ENCODE measurements around the gene CLIC1. TPM values are rescaled to one million over a fixed set of nuclear protein-coding genes. Genes with fewer than 3 reads are reported as not detected.
A peak's percentile ranks its signal among the peaks of the same experiment; 100 is the strongest.

The CLIC1 gene
- total RNA-seq, 1 experiment from 2014 or later: 432 TPM

- BruUV-seq (replicated peaks): no TSS peak
- no peaks in the 10 kb centered on the region for H3K9me3 ChIP-seq (ENCODE audit: control insufficient read depth in 1 of 2, insufficient read depth in 1 of 2, low read depth in 1 of 2, low read length in 2 of 2)
- H3K9me2 ChIP-seq (ENCODE audit: insufficient read depth): no peaks in the 10 kb centered on the region
- peak overlapping the region; percentile 99 for H3K9ac ChIP-seq (ENCODE audit: low read length)
- peaks cover 35 to 51% of the 10 kb centered on the region in 2 experiments for H3K4me1 ChIP-seq (ENCODE audit: control insufficient read depth in 1 of 2, insufficient read depth in 2 of 2, low read length in 2 of 2)
- TF ChIP-seq ZFX (IDR thresholded peaks at IDR 0.05) (peak; percentile 57; the same call in 1 of the 2 replicates), RAD21 (IDR thresholded peaks at IDR 0.05; ENCODE audit: low read depth) (no peak)
- ChIA-PET POLR2A (interaction anchor here (1.1 to 4.3 kb wide), 6 partner anchors 38 to 122 kb away, joined by 3 to 21 read pairs (median 4); partner anchors contain the start of genes ABHD16A, C6orf47, GPANK1 and HSPA1B), CTCF (interaction anchor here (3.6 kb wide), 1 partner anchor 29 kb away, joined by 25 read pairs; no protein-coding TSS in a partner anchor), RAD21 (ENCODE audit: low non-redundant PET in 1 of 2, low total read pairs in 2 of 2, uncharacterized antibody in 2 of 2, unreplicated experiment in 2 of 2) (interaction anchor here in 1 of 2 experiments (0.6 kb wide), 1 partner anchor 35 kb away, joined by 5 read pairs; no protein-coding TSS in a partner anchor)
- ATAC-seq (no peak), DNase-seq (ENCODE audit: low read depth, low spot score) (no peak)
- H3K27ac ChIP-seq (ENCODE audit: low read depth, low read length): peak overlapping the region; percentile 99
- no peaks in the 10 kb centered on the region for H4K20me1 ChIP-seq (ENCODE audit: insufficient read depth)
- no peaks in the 10 kb centered on the region for H3K27me3 ChIP-seq (ENCODE audit: insufficient read depth, low read length)
- H3K36me3 ChIP-seq (ENCODE audit: control insufficient read depth in 1 of 2, insufficient read depth in 2 of 2, low read length in 2 of 2): peaks cover 16 to 33% of the 10 kb centered on the region in 2 experiments; a peak in 3 of 4 replicates
- H2AFZ ChIP-seq (ENCODE audit: low read depth, low read length, poor library complexity, severe bottlenecking): no peak overlapping the region
- peak overlapping the region; percentile 86 to 92 for H3K4me3 ChIP-seq (replicated peaks in 1 of 2; ENCODE audit: low read depth in 1 of 2, low read length in 2 of 2)
- H3K4me2 ChIP-seq (ENCODE audit: low read length): peak overlapping the region; percentile 97
- H3K79me2 ChIP-seq (ENCODE audit: insufficient read depth, low read length): peaks cover 32% of the 10 kb centered on the region
- intact Hi-C loops (cut with micrococcal nuclease): no loop called here
These were observed 4.3 kb upstream of the CLIC1 start for GRCh38 chr6:31740397-31741223.

- no peaks in the 10 kb centered on the region for H3K9me2 ChIP-seq (ENCODE audit: insufficient read depth)
- peaks cover 16 to 27% of the 10 kb centered on the region in 2 experiments; a peak in 3 of 4 replicates for H3K36me3 ChIP-seq (ENCODE audit: control insufficient read depth in 1 of 2, insufficient read depth in 2 of 2, low read length in 2 of 2)
- ChIA-PET CTCF (interaction anchor here (1.0 to 3.6 kb wide), 5 partner anchors 10 to 59 kb away, joined by 3 to 25 read pairs (median 9); partner anchors contain the start of genes DDAH2 and LY6G5C), POLR2A (interaction anchor here (1.1 to 4.3 kb wide), 11 partner anchors 10 to 123 kb away, joined by 3 to 21 read pairs (median 4); partner anchors contain the start of genes ABHD16A, BAG6, C6orf47 and GPANK1), RAD21 (ENCODE audit: low non-redundant PET in 1 of 2, low total read pairs in 2 of 2, uncharacterized antibody in 2 of 2, unreplicated experiment in 2 of 2) (interaction anchor here (0.6 to 1.2 kb wide), 2 partner anchors 30 to 43 kb away, joined by 3 read pairs; no protein-coding TSS in a partner anchor)
- no peaks in the 10 kb centered on the region for H3K27me3 ChIP-seq (ENCODE audit: insufficient read depth, low read length)
- TSS peak; percentile 79 for BruUV-seq (replicated peaks)
- intact Hi-C loops (cut with micrococcal nuclease): loop anchor here (1.0 to 5.0 kb wide), 4 partner anchors 37 to 193 kb away; partner anchors contain the start of genes ABHD16A, CSNK2B, LY6G5B and NFKBIL1
- peak within 1 kb of the TSS; percentile 97 for H3K4me2 ChIP-seq (ENCODE audit: low read length)
- H3K27ac ChIP-seq (ENCODE audit: low read depth, low read length): peak within 1 kb of the TSS; percentile 99
- peaks cover 40% of the 10 kb centered on the region for H3K79me2 ChIP-seq (ENCODE audit: insufficient read depth, low read length)
- peak; percentile 39 for TF ChIP-seq POLR2A (IDR thresholded peaks at IDR 0.05; ENCODE audit: borderline replicate concordance, extremely low read depth, insufficient read depth, insufficient read length)
- no peak for TF ChIP-seq TCF7L2 (IDR thresholded peaks at IDR 0.05; ENCODE audit: borderline replicate concordance, extremely low read depth, insufficient read depth, insufficient read length)
- TF ChIP-seq FOSL1 (IDR thresholded peaks at IDR 0.05; ENCODE audit: low read depth): no peak
- peak; percentile 81 for TF ChIP-seq ZBTB33 (IDR thresholded peaks at IDR 0.05; ENCODE audit: extremely low read depth, insufficient replicate concordance, low read length)
- peak; percentile 54 for TF ChIP-seq YY1 (IDR thresholded peaks at IDR 0.05; ENCODE audit: extremely low read depth, insufficient replicate concordance, low read depth, low read length)
- peak; percentile 80 for TF ChIP-seq POLR2AphosphoS5 (IDR thresholded peaks at IDR 0.05; ENCODE audit: low read depth, low read length)
- peak; percentile 86 for ATAC-seq
- peak; percentile 99 for DNase-seq (ENCODE audit: low read depth, low spot score)
- H3K4me3 ChIP-seq (replicated peaks in 1 of 2; ENCODE audit: low read depth in 1 of 2, low read length in 2 of 2): peak within 1 kb of the TSS; percentile 86 to 92
- no peaks in the 10 kb centered on the region for H4K20me1 ChIP-seq (ENCODE audit: insufficient read depth)
- H3K9me3 ChIP-seq (ENCODE audit: control insufficient read depth in 1 of 2, insufficient read depth in 1 of 2, low read depth in 1 of 2, low read length in 2 of 2): no peaks in the 10 kb centered on the region
- H3K9ac ChIP-seq (ENCODE audit: low read length): peak within 1 kb of the TSS; percentile 99
- peaks cover 35 to 51% of the 10 kb centered on the region in 2 experiments for H3K4me1 ChIP-seq (ENCODE audit: control insufficient read depth in 1 of 2, insufficient read depth in 2 of 2, low read length in 2 of 2)
- no peak within 1 kb of the TSS for H2AFZ ChIP-seq (ENCODE audit: low read depth, low read length, poor library complexity, severe bottlenecking)
These were observed 3.5 kb upstream of the CLIC1 start, which contains the start of gene MSH5 for GRCh38 chr6:31739639-31740396. Gene MSH5, plus strand, starts transcription at chr6:31740005. Its CDS starts 462 bp downstream, at chr6:31740467.

Data from HCT116 (cell line).